HG03060 (cell line): ENCODE results near the gene DOK1.

Source experiments
- ATAC-seq: cut with Tn5 transposase; IDR thresholded peaks from one replicate; pipeline ENCODE4 v1.9.1; 2021; ENCODE audit warnings: low read depth, moderate number of reproducible peaks; ENCODE audit not compliant: unreplicated experiment

DOK1 gene

GRCh38 chr2:74593826-74594772, 39.6 kb downstream of the DOK1 start:
- ATAC-seq = no peak

GRCh38 chr2:74596584-74596983, 42.1 kb downstream of the DOK1 start:
- ATAC-seq = no peak

- ATAC-seq = no peak
Measured at GRCh38 chr2:74597410-74597809, 42.9 kb downstream of the DOK1 start.

GRCh38 chr2:74599676-74600075, 45.2 kb downstream of the DOK1 start:
- ATAC-seq = no peak

- no peak for ATAC-seq
Measured at GRCh38 chr2:74602586-74603281, 48.2 kb downstream of the DOK1 start.

- no peak for ATAC-seq
Measured at GRCh38 chr2:74603282-74604000, 48.9 kb downstream of the DOK1 start.

GRCh38 chr2:74606927-74607326, 52.4 kb downstream of the DOK1 start:
- no peak for ATAC-seq
